Colonic mucosa (tissue), 4 donors: ENCODE results near the gene CD40LG. TPM values are rescaled to one million over a fixed set of nuclear protein-coding genes. Genes with fewer than 3 reads are reported as not detected.

Source experiments
- DNase-seq: peaks from one replicate; pipeline ENCODE4 v3.0.0-alpha.2; 2020
- H3K27ac ChIP-seq: fragments of 200-600 bp; one replicate; pipeline ENCODE4 v1.8.0; 2021
- H3K27me3 ChIP-seq: fragments of 200-600 bp; one replicate; pipeline ENCODE4 v1.8.0; 2021
- H3K36me3 ChIP-seq: fragments of 200-600 bp; one replicate; pipeline ENCODE4 v1.8.0; 2021
- H3K4me1 ChIP-seq: fragments of 200-600 bp; one replicate; pipeline ENCODE4 v1.8.0; 2021; ENCODE audit warnings: mild to moderate bottlenecking
- H3K4me3 ChIP-seq: fragments of 200-600 bp; one replicate; pipeline ENCODE4 v1.8.0; 2021
- H3K9ac ChIP-seq, 2 donors: one replicate each; pipeline ENCODE4 v1.7.0; 2013; ENCODE audit warnings: control low read depth in 2 of 2, low read depth in 2 of 2, low read length in 2 of 2
- H3K9me3 ChIP-seq: fragments of 200-600 bp; one replicate; pipeline ENCODE4 v1.8.0; 2021
- intact Hi-C: fragments of 100-400 bp; cut with DNase I; formaldehyde crosslinking; loops from one replicate; pipeline ENCODE4 v1.14.1; 2022
- total RNA-seq, 2 donors: library from RNA; stranded (reverse); fragmentation: NEBNext Ultra II Directional in 1 of 2; extraction: Animal tissue kit (Norgen Biotek cat#: 25700) in 1 of 2; gene quantifications; one replicate each; pipeline ENCODE4 v1.2.1, GENCODE V29; 2021
- TF ChIP-seq, protein P1 (sequence below): fragments of 200-600 bp; IDR thresholded peaks from one replicate; pipeline ENCODE4 v1.8.0; 2022; ENCODE audit warnings: antibody characterized with exemption, mild to moderate bottlenecking
- donor health status: healthy.
- donor health status: DM: no; HTN: no; CAD: no.
- donor health status: DM: no; HTN: no; CAD: no.

CD40LG gene
- total RNA-seq, 2 donors from 2014 or later: 0.44 to 0.69 TPM

DNA sequence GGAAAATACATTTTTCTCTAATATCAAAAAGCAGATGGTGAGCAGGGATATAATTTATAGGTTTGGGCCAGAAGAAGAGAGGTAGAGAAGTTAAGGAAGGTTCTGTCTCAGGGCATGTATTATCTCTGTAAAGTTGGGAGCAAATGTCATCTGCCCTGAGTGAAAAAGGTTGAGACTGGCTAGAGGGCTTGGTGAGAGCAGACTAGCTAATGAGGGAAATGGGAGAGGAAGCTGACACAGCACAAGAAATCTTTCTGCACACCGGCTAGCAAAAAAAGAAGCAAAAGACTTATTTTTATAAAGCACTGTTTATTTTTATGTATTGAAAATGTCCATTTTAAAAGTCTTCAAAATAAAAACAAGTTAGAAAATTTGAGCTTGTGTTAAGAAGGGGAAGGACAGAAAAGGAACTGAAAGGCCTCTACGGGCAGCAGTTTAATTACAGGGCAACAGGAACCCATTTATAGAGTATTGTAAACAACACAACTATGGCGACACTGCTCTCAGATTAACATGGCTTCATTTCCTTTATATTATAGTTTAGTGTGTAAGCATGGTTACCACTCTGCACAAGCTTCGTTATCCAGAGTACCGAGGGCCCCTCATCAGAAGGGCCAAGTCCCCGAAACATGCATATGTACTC, 17.4 kb downstream of the CD40LG start:
- H3K27ac ChIP-seq: no peak overlapping the region
- no peak overlapping the region for H3K4me3 ChIP-seq
- no peaks in the 10 kb centered on the region for H3K9me3 ChIP-seq
- H3K36me3 ChIP-seq: no peaks in the 10 kb centered on the region
- no peak for DNase-seq
- no peaks in the 10 kb centered on the region for H3K27me3 ChIP-seq
- H3K9ac ChIP-seq: no peak overlapping the region
- intact Hi-C loops: no loop called here
- no peaks in the 10 kb centered on the region for H3K4me1 ChIP-seq
- TF ChIP-seq, protein P1, sequence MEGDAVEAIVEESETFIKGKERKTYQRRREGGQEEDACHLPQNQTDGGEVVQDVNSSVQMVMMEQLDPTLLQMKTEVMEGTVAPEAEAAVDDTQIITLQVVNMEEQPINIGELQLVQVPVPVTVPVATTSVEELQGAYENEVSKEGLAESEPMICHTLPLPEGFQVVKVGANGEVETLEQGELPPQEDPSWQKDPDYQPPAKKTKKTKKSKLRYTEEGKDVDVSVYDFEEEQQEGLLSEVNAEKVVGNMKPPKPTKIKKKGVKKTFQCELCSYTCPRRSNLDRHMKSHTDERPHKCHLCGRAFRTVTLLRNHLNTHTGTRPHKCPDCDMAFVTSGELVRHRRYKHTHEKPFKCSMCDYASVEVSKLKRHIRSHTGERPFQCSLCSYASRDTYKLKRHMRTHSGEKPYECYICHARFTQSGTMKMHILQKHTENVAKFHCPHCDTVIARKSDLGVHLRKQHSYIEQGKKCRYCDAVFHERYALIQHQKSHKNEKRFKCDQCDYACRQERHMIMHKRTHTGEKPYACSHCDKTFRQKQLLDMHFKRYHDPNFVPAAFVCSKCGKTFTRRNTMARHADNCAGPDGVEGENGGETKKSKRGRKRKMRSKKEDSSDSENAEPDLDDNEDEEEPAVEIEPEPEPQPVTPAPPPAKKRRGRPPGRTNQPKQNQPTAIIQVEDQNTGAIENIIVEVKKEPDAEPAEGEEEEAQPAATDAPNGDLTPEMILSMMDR: no peak

DNA sequence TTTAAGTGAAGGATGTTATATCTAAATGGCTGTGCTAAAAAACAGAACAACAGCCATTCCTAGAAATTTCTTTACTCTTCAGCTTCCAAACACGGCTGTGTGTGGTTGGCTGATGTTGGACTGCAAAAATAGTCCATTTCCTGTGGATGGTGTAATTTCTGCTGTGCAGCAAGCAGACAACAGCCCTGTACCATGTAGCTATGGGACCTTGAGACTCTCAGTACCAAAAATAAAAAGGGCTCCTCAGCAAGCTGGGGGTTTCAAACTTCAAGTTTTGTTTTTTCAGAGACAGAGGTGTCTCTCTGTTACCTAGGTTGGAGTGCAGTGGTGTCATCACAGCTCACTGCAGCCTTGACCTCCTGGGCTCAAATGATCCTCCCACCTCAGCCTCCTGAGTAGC, 18.1 kb downstream of the CD40LG start:
- Histone ChIP-seq H3K9me3 (no peaks in the 10 kb centered on the region), H3K4me1 (no peaks in the 10 kb centered on the region), H3K27me3 (no peaks in the 10 kb centered on the region), H3K27ac (no peak overlapping the region), H3K4me3 (no peak overlapping the region), H3K9ac (no peak overlapping the region), H3K36me3 (no peaks in the 10 kb centered on the region)
- intact Hi-C loops: no loop called here
- TF ChIP-seq, protein P1: no peak
- DNase-seq: no peak

DNA sequence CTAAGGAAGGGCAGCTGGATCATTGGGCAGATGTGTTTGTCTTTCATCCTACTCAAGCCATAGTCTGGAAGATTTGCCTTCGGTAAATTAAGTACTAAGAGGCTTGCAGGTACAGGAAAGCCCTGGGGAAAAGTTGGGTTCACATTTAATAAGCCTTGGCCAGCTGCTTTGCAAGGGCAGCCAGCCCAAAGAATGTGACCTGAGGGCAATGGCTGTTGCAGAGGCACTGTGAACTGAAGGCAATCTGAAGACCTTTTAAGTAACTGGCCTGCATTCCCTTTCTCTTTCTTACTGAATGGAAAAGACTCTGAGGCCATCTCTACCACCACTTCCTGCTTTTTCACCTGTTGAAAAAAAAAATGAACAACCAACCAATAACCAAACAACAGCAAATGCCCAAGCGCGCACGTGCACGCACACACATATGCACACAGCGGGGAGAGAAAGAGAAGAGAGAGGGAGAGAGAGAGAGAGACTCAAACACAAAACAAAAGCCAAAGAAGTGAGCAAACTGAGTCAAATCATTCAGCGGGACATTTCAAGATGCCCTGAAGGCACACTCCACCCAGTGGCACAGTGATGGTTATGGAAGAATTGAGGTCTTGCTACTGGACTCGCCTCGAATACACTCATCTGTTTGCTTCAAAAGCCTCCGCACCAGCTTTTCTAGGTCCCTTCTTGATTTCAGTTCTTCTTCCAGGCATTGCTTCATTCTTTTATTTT, 19.6 kb downstream of the CD40LG start:
- no peaks in the 10 kb centered on the region for H3K9me3 ChIP-seq
- H3K9ac ChIP-seq: no peak overlapping the region
- H3K27me3 ChIP-seq: no peaks in the 10 kb centered on the region
- no peak for DNase-seq
- TF ChIP-seq, protein P1: no peak
- H3K36me3 ChIP-seq: no peaks in the 10 kb centered on the region
- no peak overlapping the region for H3K4me3 ChIP-seq
- H3K27ac ChIP-seq: no peak overlapping the region
- H3K4me1 ChIP-seq: no peaks in the 10 kb centered on the region
- intact Hi-C loops: no loop called here

DNA sequence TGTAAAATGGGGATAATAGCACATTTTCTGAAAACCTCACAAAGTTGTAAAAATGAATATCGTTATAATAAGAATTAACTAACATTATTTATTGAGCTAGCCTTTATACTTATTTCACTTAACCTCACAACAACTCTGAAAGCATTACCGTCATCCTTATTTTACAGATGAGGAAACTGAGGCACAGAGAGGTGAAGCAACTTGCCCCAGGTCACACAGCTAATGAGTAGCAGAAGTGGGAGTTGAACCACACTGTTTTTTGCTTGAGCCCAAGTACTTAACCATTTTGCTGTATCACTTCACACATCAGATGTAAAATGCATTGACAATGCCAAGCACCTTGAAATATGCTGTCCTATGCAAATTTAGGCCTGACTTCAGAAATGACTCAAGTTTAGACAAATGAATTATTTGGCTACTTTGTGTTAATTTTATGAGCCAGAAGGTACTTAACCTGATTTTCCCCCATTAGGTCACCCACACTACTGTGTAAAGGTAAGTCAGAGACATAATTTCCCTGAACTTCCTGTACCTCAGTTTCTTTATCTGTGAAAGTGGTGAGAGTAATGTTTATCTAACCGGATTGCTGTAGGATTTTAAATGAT, 23.1 kb downstream of the CD40LG start:
- Histone ChIP-seq H3K4me3 (no peak overlapping the region), H3K36me3 (no peaks in the 10 kb centered on the region), H3K9me3 (no peaks in the 10 kb centered on the region), H3K27ac (no peak overlapping the region), H3K4me1 (no peaks in the 10 kb centered on the region), H3K27me3 (no peaks in the 10 kb centered on the region), H3K9ac (no peak overlapping the region)
- TF ChIP-seq, protein P1: no peak
- DNase-seq: no peak
- intact Hi-C loops: no loop called here

DNA sequence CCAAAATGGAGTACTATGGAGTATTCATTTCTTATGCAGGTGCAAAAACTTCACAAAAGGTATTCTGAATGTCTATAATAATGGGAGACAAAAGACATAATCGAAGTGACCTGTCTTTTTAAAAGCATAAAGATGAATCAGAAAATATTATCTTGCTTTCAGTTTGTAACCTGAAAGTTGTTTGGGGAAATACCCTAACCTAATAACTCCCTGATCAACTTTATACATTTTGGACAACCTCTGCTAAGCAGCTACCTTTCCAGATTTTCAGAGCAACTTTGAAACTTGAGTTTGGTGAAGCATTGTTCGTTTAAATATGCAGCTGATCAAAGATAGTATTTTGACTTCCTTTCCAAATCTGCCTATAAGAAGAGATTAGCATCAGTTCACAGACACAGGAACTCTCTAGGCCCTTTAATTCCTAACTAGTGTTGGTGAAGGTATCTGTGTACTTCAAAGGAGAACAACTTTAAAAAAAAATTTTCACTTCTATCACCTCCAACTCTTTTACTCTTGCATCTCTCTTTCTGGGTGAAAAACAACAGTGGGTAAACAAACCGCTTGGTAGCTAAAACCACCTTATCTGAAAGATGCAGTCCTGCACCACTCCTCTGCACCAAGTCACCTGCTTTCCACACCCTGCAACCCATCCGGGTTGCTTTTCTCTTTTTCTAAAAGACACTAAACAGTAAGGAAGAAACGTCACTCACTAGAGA, 26.5 kb downstream of the CD40LG start:
- intact Hi-C loops: no loop called here
- H3K9ac ChIP-seq: no peak overlapping the region
- no peaks in the 10 kb centered on the region for H3K9me3 ChIP-seq
- TF ChIP-seq, protein P1: no peak
- no peaks in the 10 kb centered on the region for H3K36me3 ChIP-seq
- no peak for DNase-seq
- H3K27ac ChIP-seq: no peak overlapping the region
- H3K4me1 ChIP-seq: no peaks in the 10 kb centered on the region
- H3K4me3 ChIP-seq: no peak overlapping the region
- no peaks in the 10 kb centered on the region for H3K27me3 ChIP-seq
